Measurements from ENCODE around the gene TMEM97. TPM values are rescaled to one million over a fixed set of nuclear protein-coding genes. Genes with fewer than 3 reads are reported as not detected.

Gene TMEM97
- total RNA-seq, 1 donor from 2014 or later = 170 TPM

GRCh38 chr17:28315846-28316705 is 2.9 kb upstream of the TMEM97 start:
- TF ChIP-seq CTCF (IDR thresholded peaks at IDR 0.05; ENCODE audit: partially characterized antibody, unreplicated experiment) = no peak
- Mint-ChIP-seq H3K27me3 (ENCODE audit: unreplicated experiment) (peaks cover 15% of the 10 kb centered on the region), H3K4me3 (ENCODE audit: unreplicated experiment) (no peak overlapping the region), H3K36me3 (ENCODE audit: unreplicated experiment) (no peaks in the 10 kb centered on the region), H3K27ac (ENCODE audit: unreplicated experiment) (no peak overlapping the region), H3K9me3 (ENCODE audit: unreplicated experiment) (peaks cover 10% of the 10 kb centered on the region), H3K4me1 (ENCODE audit: low read depth, unreplicated experiment) (peaks cover 11% of the 10 kb centered on the region)
- DNase-seq = no peak

GRCh38 chr17:28317099-28317965 is 1.7 kb upstream of the TMEM97 start:
- Mint-ChIP-seq H3K4me1 (ENCODE audit: low read depth, unreplicated experiment) (peaks cover 19% of the 10 kb centered on the region), H3K27ac (ENCODE audit: unreplicated experiment) (peak overlapping the region; percentile 99), H3K36me3 (ENCODE audit: unreplicated experiment) (no peaks in the 10 kb centered on the region), H3K9me3 (ENCODE audit: unreplicated experiment) (peaks cover 10% of the 10 kb centered on the region), H3K4me3 (ENCODE audit: unreplicated experiment) (peak overlapping the region; percentile 83), H3K27me3 (ENCODE audit: unreplicated experiment) (peaks cover 17% of the 10 kb centered on the region)
- no peak for DNase-seq
- TF ChIP-seq CTCF (IDR thresholded peaks at IDR 0.05; ENCODE audit: partially characterized antibody, unreplicated experiment) = no peak

- Mint-ChIP-seq H3K27me3 (ENCODE audit: unreplicated experiment) (peaks cover 17% of the 10 kb centered on the region), H3K36me3 (ENCODE audit: unreplicated experiment) (no peaks in the 10 kb centered on the region), H3K4me1 (ENCODE audit: low read depth, unreplicated experiment) (peaks cover 26% of the 10 kb centered on the region), H3K27ac (ENCODE audit: unreplicated experiment) (peak overlapping the region; percentile 99), H3K4me3 (ENCODE audit: unreplicated experiment) (peak overlapping the region; percentile 83), H3K9me3 (ENCODE audit: unreplicated experiment) (peaks cover 10% of the 10 kb centered on the region)
- TF ChIP-seq CTCF (IDR thresholded peaks at IDR 0.05; ENCODE audit: partially characterized antibody, unreplicated experiment) = no peak
- DNase-seq = peak; percentile 73
Observed at GRCh38 chr17:28317966-28318758, 838 bp upstream of the TMEM97 start.

- TF ChIP-seq CTCF (IDR thresholded peaks at IDR 0.05; ENCODE audit: partially characterized antibody, unreplicated experiment) = no peak
- Mint-ChIP-seq H3K27me3 (ENCODE audit: unreplicated experiment) (peaks cover 17% of the 10 kb centered on the region), H3K4me3 (ENCODE audit: unreplicated experiment) (peak overlapping the region; percentile 83), H3K27ac (ENCODE audit: unreplicated experiment) (peak overlapping the region; percentile 96), H3K9me3 (ENCODE audit: unreplicated experiment) (peaks cover 10% of the 10 kb centered on the region), H3K4me1 (ENCODE audit: low read depth, unreplicated experiment) (peaks cover 27% of the 10 kb centered on the region), H3K36me3 (ENCODE audit: unreplicated experiment) (no peaks in the 10 kb centered on the region)
- no peak for DNase-seq
Observed at GRCh38 chr17:28319598-28319935, 567 bp downstream of the TMEM97 start.

Measured in glutamatergic neuron (in vitro differentiated cells).